Hepatocyte (in vitro differentiated cells): ENCODE results near the gene PAX7.

ENCODE experiments used
- EZH2phosphoT487 ChIP-seq: fragments of 200-600 bp; sonication (generic); IDR thresholded peaks from one replicate; pipeline ENCODE4 v1.6.1; 2018; ENCODE audit warnings: antibody characterized with exemption, mild to moderate bottlenecking, low read depth, moderate library complexity; ENCODE audit not compliant: unreplicated experiment, severe bottlenecking
- TF ChIP-seq, protein P1 (sequence below): fragments of 200-600 bp; sonication (generic); IDR thresholded peaks from 2 replicates; pipeline ENCODE4 v1.5.1; 2016; ENCODE audit warnings: antibody characterized with exemption, mild to moderate bottlenecking; ENCODE audit not compliant: poor library complexity

DNA sequence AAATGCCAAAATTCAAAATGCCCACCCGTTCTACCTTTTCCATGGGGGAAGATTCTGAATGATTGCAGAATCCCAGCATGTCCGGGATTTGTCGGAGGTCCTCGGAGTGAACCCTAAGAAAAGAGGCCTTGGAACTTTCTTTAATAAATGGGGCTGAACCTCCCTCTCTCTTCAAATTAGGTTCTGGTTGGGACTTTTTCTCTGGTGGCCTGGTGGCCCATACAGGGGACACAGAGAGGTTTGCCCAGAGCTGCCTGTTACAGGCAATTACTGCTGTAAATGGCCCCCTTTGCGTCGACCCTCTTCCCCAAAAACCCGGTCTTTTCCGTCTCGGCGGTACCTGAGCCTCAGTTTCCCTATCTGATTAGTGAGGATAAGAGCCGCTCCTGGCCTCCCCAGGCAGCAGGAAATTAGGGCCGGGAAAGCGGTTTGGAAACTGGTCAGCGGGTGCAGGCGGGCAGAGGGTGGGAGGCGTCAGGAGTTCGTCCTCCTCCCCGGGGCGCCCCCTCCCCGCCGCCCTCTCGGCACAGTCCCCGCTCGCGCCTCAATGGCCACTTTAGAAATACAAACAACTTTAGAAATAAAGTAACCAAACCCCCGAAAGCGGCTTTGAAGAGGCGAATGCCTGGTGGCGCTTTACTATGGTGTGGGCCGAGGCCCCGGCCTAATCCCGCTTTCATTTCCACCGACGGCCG is 15.6 kb downstream of the PAX7 start:
- TF ChIP-seq, protein P1, sequence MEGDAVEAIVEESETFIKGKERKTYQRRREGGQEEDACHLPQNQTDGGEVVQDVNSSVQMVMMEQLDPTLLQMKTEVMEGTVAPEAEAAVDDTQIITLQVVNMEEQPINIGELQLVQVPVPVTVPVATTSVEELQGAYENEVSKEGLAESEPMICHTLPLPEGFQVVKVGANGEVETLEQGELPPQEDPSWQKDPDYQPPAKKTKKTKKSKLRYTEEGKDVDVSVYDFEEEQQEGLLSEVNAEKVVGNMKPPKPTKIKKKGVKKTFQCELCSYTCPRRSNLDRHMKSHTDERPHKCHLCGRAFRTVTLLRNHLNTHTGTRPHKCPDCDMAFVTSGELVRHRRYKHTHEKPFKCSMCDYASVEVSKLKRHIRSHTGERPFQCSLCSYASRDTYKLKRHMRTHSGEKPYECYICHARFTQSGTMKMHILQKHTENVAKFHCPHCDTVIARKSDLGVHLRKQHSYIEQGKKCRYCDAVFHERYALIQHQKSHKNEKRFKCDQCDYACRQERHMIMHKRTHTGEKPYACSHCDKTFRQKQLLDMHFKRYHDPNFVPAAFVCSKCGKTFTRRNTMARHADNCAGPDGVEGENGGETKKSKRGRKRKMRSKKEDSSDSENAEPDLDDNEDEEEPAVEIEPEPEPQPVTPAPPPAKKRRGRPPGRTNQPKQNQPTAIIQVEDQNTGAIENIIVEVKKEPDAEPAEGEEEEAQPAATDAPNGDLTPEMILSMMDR = no peak
- TF ChIP-seq EZH2phosphoT487 = peak; percentile 86
